NCI-H82 (cell line): ENCODE data around the gene DRC7.

ENCODE experiments used
- DNase-seq: peaks from one replicate; lab custom pipeline; 2025; lab: John Stamatoyannopoulos, UW

The DRC7 gene, protein sequence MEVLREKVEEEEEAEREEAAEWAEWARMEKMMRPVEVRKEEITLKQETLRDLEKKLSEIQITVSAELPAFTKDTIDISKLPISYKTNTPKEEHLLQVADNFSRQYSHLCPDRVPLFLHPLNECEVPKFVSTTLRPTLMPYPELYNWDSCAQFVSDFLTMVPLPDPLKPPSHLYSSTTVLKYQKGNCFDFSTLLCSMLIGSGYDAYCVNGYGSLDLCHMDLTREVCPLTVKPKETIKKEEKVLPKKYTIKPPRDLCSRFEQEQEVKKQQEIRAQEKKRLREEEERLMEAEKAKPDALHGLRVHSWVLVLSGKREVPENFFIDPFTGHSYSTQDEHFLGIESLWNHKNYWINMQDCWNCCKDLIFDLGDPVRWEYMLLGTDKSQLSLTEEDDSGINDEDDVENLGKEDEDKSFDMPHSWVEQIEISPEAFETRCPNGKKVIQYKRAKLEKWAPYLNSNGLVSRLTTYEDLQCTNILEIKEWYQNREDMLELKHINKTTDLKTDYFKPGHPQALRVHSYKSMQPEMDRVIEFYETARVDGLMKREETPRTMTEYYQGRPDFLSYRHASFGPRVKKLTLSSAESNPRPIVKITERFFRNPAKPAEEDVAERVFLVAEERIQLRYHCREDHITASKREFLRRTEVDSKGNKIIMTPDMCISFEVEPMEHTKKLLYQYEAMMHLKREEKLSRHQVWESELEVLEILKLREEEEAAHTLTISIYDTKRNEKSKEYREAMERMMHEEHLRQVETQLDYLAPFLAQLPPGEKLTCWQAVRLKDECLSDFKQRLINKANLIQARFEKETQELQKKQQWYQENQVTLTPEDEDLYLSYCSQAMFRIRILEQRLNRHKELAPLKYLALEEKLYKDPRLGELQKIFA

GRCh38 chr16:57694725-57695679 lies at the start of gene DRC7:
Gene DRC7 (plus strand): TSS chr16:57694806. CDS start chr16:57697950, 3,144 bp downstream.
- peak; percentile 76 for DNase-seq

- no peak for DNase-seq
These were observed 49.4 kb upstream of the DRC7 start for GRCh38 chr16:57645169-57645568.

DNA sequence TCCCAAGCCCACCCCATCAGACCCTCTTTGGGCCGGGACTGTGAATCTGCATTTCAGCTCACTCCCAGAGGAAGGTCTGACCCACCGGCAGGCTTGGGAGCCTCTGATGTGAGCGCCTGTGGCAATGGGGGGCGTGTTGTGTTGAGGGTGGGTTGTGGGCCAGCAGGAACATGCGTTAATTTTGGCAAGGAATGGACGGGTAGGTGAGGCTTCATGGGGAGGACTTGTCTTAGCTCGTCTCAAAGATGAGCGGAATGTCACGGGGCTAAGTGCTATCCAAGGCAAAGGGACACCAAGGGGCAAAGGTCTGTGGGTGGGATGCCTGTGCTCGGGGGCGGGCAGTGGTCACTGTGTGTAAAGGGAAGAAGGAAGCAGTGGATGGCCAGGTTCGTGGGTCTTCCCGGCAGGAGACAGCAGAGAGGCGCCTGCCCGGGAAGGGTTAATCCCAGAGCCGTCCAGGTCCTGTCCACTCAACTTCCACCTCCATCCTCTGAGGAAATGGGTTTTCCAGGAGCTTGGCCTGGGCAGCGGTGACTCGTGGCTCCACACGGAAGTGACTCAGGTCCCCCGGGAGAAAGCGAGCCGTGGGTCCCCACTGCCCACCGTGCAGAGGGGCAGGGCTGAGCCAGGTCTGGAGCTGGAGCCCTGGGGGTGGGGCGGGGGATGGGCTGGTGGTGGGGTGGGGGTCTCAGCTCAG lies 48.8 kb upstream of the DRC7 start:
- DNase-seq = no peak

DNA sequence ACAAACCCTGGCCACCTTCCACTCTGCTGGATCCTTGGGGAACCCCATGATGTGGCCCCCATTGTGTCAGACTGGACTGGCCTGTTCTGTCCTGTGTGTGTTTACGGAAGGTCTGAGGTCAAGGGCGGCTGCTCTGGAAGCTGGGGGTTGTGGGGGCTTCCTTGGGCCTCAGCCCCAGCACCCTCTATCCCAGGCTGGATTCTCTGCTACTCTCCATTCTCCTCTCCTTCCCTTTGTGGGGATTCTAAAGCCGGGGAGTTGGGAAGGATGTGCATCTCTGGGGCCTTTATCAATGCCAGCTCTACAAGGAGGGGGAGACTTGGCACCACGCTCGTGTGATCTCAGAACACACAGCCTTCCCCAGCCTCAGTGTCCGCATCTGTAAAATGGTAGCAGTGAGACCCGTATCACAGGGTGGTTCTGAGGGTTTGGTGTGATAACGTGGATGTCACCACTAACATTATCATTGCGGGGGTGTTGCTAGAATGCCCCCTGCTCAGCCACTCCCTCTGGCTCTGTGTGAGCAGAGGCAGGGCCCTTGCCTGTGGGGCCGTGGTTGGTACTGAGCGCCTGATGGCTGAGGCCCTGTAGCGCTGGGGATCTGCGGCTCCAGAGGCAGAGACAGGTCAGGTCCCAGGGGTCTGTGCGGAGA lies 48.1 kb upstream of the DRC7 start:
- DNase-seq = no peak

DNA sequence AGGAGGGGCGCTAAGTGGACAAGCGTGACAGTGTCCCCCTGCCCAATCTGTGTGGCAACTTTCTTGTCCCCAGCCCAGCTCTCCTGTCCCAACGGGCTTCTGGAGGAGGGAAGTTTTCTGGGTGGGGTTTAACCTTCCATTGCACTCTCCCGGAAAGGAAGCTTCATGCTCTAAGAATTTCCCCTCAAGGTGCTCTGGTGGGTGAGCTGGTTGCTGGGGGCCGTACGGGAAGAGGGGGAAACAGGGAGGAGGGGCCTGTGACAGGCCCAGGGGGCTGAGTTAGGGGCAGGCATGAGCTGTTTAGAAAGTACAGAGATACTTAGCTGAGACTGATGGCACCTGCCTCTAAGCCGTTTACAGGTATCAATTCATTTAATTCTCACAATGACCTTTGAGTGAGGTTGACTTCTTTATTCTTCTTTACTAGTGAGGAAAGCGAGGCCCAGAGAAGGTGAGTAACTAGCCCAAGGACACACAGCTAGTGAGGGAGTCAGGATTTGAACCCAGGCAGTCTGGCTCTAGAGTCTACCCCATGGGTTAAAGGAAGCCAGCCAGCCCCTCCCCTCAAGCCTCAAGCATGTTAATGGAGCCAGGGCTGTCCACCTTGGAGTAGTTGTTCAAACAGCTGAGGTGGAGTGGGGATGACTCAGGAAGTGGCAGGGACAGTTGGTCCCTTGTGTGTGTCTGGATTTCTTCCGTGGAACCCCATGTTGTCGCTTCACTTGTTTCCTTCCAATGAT lies 47.3 kb upstream of the DRC7 start:
- no peak for DNase-seq

DNA sequence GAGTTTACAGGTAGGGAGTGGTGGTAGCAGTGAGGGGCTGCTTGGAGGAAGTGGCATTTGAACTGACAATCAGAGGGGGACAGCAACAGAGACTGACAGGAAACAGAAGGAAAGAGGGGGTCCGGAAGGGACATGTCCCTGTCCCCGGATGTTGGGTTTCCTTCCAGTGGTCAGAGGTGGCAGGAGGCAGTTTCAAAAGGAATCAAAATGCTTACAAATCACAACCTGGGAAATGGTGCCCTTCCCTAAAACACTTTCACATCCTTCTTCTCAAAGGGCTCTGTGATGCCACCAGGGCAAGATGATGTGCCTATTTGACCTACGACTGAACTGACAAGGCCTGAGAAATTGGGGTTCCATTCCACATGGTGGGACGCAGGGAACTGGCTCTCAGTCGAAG lies 46.5 kb upstream of the DRC7 start:
- no peak for DNase-seq

GRCh38 chr16:57648581-57649442 lies 45.8 kb upstream of the DRC7 start:
- peak; percentile 86 for DNase-seq

- no peak for DNase-seq
These were observed 45.2 kb upstream of the DRC7 start for GRCh38 chr16:57649443-57649751.

DNA sequence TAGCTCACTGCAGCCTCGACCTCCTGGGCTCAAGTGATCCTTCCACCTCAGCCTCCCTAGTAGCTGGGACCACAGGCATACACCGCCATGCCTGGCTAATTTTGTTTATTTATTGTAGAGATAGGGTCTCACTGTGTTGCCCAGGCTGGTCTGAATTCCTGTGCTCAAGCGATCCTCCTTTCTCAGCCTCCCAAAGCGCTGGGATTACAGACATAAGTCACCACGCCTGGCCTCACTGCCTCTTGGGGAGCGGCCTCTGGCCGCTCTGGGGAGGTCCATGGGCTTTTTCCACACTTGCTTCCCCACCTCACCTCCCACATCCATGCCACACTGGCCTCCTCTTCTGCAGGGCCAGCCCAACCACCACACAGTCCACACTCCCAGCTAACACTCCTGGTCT lies 44.8 kb upstream of the DRC7 start:
- DNase-seq = no peak

GRCh38 chr16:57651344-57652333 lies 43.0 kb upstream of the DRC7 start:
- DNase-seq = no peak

DNA sequence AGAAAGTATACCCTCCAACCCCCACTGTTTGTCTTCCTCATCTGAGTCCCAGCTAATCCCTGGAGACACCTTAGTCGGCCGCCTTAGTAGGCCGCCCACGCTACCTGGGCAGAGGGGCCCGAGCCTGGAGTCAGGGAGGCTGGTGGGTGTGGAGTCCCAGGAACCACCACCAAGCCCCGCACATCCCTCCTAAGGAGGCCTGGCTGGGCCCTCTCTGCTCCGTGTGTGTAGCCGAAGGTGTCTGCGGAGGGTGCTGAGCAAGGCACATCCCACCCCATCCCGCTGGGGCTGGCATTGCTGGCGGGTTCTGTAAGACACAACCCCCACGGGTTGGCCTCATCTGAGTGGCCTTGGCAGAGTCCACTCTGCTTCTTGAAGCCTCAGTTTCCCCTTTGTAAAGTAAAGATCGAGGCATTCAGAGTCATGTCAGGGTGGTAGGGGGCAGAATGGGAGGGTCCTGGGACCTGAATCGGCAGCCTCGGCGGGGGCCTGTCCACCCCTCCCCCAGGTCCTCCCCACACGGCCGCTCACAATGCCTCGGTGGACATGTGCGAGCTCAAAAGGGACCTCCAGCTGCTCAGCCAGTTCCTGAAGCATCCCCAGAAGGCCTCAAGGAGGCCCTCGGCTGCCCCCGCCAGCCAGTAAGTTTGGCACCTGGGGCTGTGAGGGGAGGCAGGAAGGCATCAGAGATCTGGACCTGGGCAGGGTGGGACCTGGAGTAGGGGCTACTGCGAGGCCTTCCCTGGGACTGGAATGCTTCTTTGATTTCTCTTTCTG lies 41.7 kb upstream of the DRC7 start:
- DNase-seq = no peak

- no peak for DNase-seq
These were observed 40.7 kb upstream of the DRC7 start for GRCh38 chr16:57653936-57654335.

DNA sequence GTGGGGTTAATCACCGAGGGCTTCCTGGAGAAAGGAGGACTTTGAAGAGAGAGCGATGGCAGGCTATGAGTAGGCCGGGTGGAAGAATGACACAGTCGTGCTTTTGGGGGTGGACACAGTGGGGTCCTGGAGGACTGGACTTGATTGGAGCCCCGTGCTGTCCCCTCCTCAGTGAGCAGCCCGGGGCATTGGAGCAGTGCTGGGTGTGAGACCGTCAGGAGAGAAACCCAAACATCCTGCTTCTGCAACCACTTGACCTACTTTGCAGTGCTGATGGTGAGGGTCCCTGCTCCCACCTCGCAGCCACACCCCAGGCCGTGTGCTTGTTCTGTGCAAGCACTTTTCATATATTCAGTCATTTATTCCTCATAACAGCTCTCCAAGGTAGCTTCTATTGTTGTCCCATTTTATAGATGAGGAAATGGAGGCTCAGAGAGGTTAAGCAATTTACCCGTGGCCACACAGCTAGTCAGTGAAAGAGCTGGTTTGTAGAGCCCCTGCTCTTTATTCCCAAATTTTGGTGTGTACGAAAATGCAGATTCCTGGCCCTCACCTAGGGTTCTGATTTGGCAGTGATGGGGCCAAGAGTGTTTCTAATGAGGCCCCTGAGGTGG lies 38.2 kb upstream of the DRC7 start:
- DNase-seq = no peak

- DNase-seq = no peak
These were observed 37.4 kb upstream of the DRC7 start for GRCh38 chr16:57657228-57657627.

DNA sequence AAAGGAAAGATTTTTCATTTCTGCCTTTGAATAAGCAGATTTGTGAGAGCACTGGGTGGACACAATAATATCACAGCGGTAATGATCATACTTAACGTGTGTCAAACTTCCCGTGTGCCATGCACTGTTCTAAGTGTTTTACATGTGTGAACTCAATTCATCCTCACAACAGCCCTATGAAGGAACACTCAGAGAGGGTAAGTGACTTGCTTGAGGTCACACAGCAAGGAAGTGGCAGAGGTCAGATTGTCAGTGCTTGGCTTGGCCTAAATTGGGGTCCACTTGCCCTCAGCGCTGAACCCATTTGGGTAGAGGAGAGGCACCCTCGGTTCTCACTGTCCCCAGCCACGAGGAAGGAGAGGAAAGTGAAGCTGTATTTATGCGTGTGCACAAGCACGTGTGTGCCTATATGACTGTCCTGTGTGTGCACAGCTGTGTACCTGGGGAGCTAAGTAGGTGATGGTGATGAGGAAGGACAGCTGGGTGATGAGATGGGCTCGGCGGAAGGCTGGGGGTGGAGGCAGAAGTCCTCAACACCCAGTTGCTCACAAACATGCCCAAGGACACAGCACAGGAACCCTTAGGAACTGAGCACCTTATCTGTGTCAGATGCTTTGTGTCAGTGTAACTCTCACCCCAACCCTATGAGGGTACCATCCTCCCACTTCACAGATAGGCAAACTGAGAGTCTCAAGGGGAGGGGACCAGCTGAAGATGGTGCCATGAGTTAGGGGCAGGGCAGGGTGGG lies 36.3 kb upstream of the DRC7 start:
- DNase-seq = no peak
